Uterine smooth muscle cell (primary cell): ENCODE results near the gene FTMT. TPM values are rescaled to one million over a fixed set of nuclear protein-coding genes. Genes with fewer than 3 reads are reported as not detected.

Experiments used
- total RNA-seq: library from RNA; depleted of rRNA; stranded (reverse); fragments of >200 nt; gene quantifications from 2 replicates; pipeline ENCODE4 v1.2.3, GENCODE V29; 2014

The FTMT gene
- not detected in 2 replicates for total RNA-seq

GRCh38 chr5:121851643-121852574 is at the start of gene FTMT:
TSS of gene FTMT (plus strand) at chr5:121851882. CDS start at chr5:121851964, 82 bp downstream.

Other genes starting within 250 kb of the FTMT start
- gene SRFBP1, start 110.1 kb downstream of the FTMT start, total RNA-seq, result 20.4 and 23.8 TPM in 2 replicates
- 22.4 and 58.0 TPM in 2 replicates for gene LOX, start 226.4 kb downstream of the FTMT start, total RNA-seq